GM23338 (cell line): ENCODE results near the gene EN2.
A peak's percentile ranks its signal among the peaks of the same experiment; 100 is the strongest.

Experiments used
- CREB1 ChIP-seq: fragments of 250-450 bp; sonication (Bioruptor Pico); IDR thresholded peaks from 2 replicates; pipeline ENCODE4 v1.5.0; 2020; ENCODE audit warnings: low read depth, mild to moderate bottlenecking, moderate library complexity
- ETS1 ChIP-seq: IDR thresholded peaks from 2 replicates; pipeline ENCODE4 v1.6.1; 2016; ENCODE audit warnings: antibody characterized with exemption
- EZH2 ChIP-seq: fragments of 200-600 bp; sonication (generic); IDR thresholded peaks from one replicate; pipeline ENCODE4 v1.8.0; 2017; ENCODE audit warnings: antibody characterized with exemption, mild to moderate bottlenecking, low read depth; ENCODE audit not compliant: unreplicated experiment
- EZH2phosphoT487 ChIP-seq: fragments of 200-600 bp; sonication (generic); IDR thresholded peaks from one replicate; pipeline ENCODE4 v1.8.1; 2018; ENCODE audit warnings: antibody characterized with exemption; ENCODE audit not compliant: unreplicated experiment
- JUNB ChIP-seq: IDR thresholded peaks from one replicate; pipeline ENCODE4 v1.6.1; 2016; ENCODE audit warnings: antibody characterized with exemption; ENCODE audit not compliant: unreplicated experiment
- NANOG ChIP-seq: IDR thresholded peaks from 2 replicates; pipeline ENCODE4 v1.6.1; 2016; ENCODE audit warnings: antibody characterized with exemption, borderline replicate concordance
- POLR2AphosphoS5 ChIP-seq: IDR thresholded peaks from 2 replicates; pipeline ENCODE4 v1.6.1; 2016; ENCODE audit warnings: antibody characterized with exemption, low read depth
- REST ChIP-seq: IDR thresholded peaks from one replicate; pipeline ENCODE4 v1.6.1; 2018; ENCODE audit warnings: antibody characterized with exemption; ENCODE audit not compliant: unreplicated experiment
- ZNF114 ChIP-seq: fragments of 250-450 bp; sonication (Bioruptor Pico); IDR thresholded peaks from 2 replicates; pipeline ENCODE4 v1.5.0; 2020; ENCODE audit warnings: mild to moderate bottlenecking, moderate library complexity
- TF ChIP-seq, protein P1 (sequence below), 2 experiments: fragments of 200-600 bp in 1 of 2; sonication (generic) in 1 of 2; conservative IDR thresholded peaks; 2 replicates each; pipeline versions ENCODE4 v1.5.1 to v1.6.1; 2016 to 2017; ENCODE audit warnings: antibody characterized with exemption in 2 of 2, low read depth in 2 of 2, mild to moderate bottlenecking in 2 of 2, moderate library complexity in 1 of 2

GRCh38 chr7:155459700-155460461 is 2.0 kb downstream of the EN2 start:
- TF ChIP-seq, protein P1, sequence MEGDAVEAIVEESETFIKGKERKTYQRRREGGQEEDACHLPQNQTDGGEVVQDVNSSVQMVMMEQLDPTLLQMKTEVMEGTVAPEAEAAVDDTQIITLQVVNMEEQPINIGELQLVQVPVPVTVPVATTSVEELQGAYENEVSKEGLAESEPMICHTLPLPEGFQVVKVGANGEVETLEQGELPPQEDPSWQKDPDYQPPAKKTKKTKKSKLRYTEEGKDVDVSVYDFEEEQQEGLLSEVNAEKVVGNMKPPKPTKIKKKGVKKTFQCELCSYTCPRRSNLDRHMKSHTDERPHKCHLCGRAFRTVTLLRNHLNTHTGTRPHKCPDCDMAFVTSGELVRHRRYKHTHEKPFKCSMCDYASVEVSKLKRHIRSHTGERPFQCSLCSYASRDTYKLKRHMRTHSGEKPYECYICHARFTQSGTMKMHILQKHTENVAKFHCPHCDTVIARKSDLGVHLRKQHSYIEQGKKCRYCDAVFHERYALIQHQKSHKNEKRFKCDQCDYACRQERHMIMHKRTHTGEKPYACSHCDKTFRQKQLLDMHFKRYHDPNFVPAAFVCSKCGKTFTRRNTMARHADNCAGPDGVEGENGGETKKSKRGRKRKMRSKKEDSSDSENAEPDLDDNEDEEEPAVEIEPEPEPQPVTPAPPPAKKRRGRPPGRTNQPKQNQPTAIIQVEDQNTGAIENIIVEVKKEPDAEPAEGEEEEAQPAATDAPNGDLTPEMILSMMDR (conservative IDR thresholded peaks at IDR 0.05; ENCODE audit: low read depth in 2 of 2) = no peak
- TF ChIP-seq EZH2phosphoT487 (no peak), REST (no peak), POLR2AphosphoS5 (no peak), EZH2 (peak; percentile 95), JUNB (no peak), NANOG (no peak), CREB1 (CRISPR knock-in tag) (no peak), ETS1 (no peak), ZNF114 (CRISPR knock-in tag) (no peak)
